HepG2 (cell line): ENCODE data around the gene TIMM44. TPM values are rescaled to one million over a fixed set of nuclear protein-coding genes. Genes with fewer than 3 reads are reported as not detected.

ENCODE experiments used
- FOXA3 ChIP-seq: IDR thresholded peaks from 2 replicates; pipeline ENCODE4 v1.6.1; 2016; ENCODE audit warnings: missing genetic modification reagents, missing compliant biosample characterization
- ISL2 ChIP-seq: sonication (generic); formaldehyde crosslinking; IDR thresholded peaks from 2 replicates; pipeline ENCODE4 v1.5.0; 2020; ENCODE audit warnings: missing genetic modification reagents
- NFYB ChIP-seq: sonication (generic); formaldehyde crosslinking; IDR thresholded peaks from 2 replicates; pipeline ENCODE4 v1.4.0; 2020; ENCODE audit warnings: missing genetic modification reagents
- NR2F1 ChIP-seq, 2 experiments: fragments of 450-650 bp in 1 of 2; formaldehyde crosslinking in 1 of 2; IDR thresholded peaks; 2 replicates each; pipeline versions ENCODE4 v1.5.0 to v1.6.1; 2016 to 2020; ENCODE audit warnings: mild to moderate bottlenecking in 1 of 2, missing compliant biosample characterization in 1 of 2, missing genetic modification reagents in 1 of 2, moderate library complexity in 1 of 2
- YY1 ChIP-seq: IDR thresholded peaks from 2 replicates; pipeline ENCODE4 v1.6.1; 2011; ENCODE audit warnings: low read length, low read depth, moderate library complexity, mild to moderate bottlenecking; ENCODE audit not compliant: insufficient read depth, insufficient replicate concordance
- ZFP41 ChIP-seq: sonication (generic); formaldehyde crosslinking; IDR thresholded peaks from 2 replicates; pipeline ENCODE4 v1.4.0; 2020; ENCODE audit warnings: mild to moderate bottlenecking, missing genetic modification reagents, borderline replicate concordance
- ZNF333 ChIP-seq: sonication (generic); formaldehyde crosslinking; IDR thresholded peaks from 2 replicates; pipeline ENCODE4 v1.4.0; 2020; ENCODE audit warnings: mild to moderate bottlenecking, missing genetic modification reagents, borderline replicate concordance
- polyA plus RNA-seq, 8 experiments: library from polyadenylated mRNA; depleted of rRNA in 3 of 8; stranded (reverse) in 7 of 8; unstranded in 1 of 8; fragments of >200 nt; fragmentation: Illumina TruSeq in 4 of 8; extraction: Trizol in 4 of 8; gene quantifications; 2 replicates each; pipeline versions ENCODE4 v1.2.1 to v1.2.3, GENCODE V29; 2011 to 2016; ENCODE audit warnings: low read depth in 4 of 8, missing spikeins in 1 of 8, mixed read lengths in 1 of 8; ENCODE audit not compliant: insufficient read depth in 1 of 8
- total RNA-seq, 5 experiments: library from RNA; depleted of rRNA; stranded (reverse); fragments of >200 nt; fragmentation: Illumina TruSeq; extraction: Trizol; gene quantifications; 2 replicates each; pipeline ENCODE4 v1.2.3, GENCODE V29; 2016; ENCODE audit warnings: low read depth in 1 of 5
- TF ChIP-seq, protein P1 (sequence below): sonication (generic); formaldehyde crosslinking; IDR thresholded peaks from 2 replicates; pipeline ENCODE4 v1.9.0; 2021; ENCODE audit warnings: missing genetic modification reagents, borderline replicate concordance
- TF ChIP-seq, protein P2 (sequence below): sonication (generic); formaldehyde crosslinking; IDR thresholded peaks from 2 replicates; pipeline ENCODE4 v1.4.0; 2020; ENCODE audit warnings: mild to moderate bottlenecking, missing genetic modification reagents, borderline replicate concordance
- TF ChIP-seq, protein P3 (sequence below): sonication (generic); formaldehyde crosslinking; IDR thresholded peaks from 2 replicates; pipeline ENCODE4 v1.4.0; 2020; ENCODE audit warnings: missing genetic modification reagents, borderline replicate concordance
- TF ChIP-seq, protein P4 (sequence below): sonication (generic); formaldehyde crosslinking; IDR thresholded peaks from 2 replicates; pipeline ENCODE4 v1.5.0; 2020; ENCODE audit warnings: mild to moderate bottlenecking, missing genetic modification reagents
- TF ChIP-seq, protein P5 (sequence below): sonication (generic); formaldehyde crosslinking; IDR thresholded peaks from 2 replicates; pipeline ENCODE4 v1.5.1; 2020; ENCODE audit warnings: missing genetic modification reagents, mild to moderate bottlenecking, borderline replicate concordance

Gene TIMM44
- total and polyA plus RNA-seq, 2 of the 13 experiments (the other 11 are each of a cell fraction or from before 2014, with no cell fraction given) = 42.9 to 72.6 TPM

DNA sequence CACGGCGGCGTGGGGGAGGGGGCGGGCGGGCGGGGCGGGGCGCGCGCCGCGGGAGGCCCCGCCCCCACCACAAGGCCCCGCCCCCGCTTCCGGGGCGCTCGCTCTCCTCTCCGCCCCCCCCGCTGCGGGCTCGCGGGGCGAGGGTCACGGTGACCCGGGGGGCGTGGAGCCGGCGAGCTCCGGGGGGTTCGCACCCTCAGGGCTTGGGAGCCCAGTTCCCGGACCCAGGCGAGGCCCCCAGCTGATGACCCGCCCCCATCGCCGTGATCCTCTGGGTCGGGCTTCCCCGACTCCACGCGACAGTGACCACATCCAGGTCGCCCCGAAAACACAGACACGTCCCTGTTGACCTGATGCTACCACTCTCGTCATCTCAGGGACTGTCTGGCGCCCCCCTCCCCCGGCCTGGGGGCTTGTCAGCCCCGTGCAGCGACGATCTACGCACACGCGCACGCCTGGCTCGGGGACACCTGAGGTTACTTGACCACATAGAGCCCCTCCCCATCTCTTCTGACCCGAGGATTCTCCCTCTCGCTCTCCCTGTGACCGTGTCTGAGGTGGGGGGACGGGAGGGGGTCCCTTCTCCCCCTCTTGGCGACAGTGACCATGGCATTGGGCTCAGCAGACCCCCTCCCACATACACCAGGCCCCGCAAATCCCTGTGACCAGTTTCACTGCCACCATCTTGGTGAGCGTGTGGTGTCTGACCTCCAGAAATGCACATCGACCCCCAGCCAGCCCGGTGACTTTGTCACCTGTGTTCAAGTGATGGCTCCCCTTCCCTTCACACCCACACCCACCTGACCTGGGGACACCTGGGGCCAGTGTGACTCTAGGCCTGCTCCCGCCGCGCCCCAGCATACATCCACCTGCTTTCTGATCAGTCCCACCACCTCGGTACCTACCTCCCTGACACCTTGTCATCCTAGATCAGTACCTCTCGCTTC lies 39.1 kb downstream of the TIMM44 start (continued):
- TF ChIP-seq, protein P1, sequence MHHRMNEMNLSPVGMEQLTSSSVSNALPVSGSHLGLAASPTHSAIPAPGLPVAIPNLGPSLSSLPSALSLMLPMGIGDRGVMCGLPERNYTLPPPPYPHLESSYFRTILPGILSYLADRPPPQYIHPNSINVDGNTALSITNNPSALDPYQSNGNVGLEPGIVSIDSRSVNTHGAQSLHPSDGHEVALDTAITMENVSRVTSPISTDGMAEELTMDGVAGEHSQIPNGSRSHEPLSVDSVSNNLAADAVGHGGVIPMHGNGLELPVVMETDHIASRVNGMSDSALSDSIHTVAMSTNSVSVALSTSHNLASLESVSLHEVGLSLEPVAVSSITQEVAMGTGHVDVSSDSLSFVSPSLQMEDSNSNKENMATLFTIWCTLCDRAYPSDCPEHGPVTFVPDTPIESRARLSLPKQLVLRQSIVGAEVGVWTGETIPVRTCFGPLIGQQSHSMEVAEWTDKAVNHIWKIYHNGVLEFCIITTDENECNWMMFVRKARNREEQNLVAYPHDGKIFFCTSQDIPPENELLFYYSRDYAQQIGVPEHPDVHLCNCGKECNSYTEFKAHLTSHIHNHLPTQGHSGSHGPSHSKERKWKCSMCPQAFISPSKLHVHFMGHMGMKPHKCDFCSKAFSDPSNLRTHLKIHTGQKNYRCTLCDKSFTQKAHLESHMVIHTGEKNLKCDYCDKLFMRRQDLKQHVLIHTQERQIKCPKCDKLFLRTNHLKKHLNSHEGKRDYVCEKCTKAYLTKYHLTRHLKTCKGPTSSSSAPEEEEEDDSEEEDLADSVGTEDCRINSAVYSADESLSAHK (CRISPR knock-in tag) = no peak
- TF ChIP-seq, protein P2, sequence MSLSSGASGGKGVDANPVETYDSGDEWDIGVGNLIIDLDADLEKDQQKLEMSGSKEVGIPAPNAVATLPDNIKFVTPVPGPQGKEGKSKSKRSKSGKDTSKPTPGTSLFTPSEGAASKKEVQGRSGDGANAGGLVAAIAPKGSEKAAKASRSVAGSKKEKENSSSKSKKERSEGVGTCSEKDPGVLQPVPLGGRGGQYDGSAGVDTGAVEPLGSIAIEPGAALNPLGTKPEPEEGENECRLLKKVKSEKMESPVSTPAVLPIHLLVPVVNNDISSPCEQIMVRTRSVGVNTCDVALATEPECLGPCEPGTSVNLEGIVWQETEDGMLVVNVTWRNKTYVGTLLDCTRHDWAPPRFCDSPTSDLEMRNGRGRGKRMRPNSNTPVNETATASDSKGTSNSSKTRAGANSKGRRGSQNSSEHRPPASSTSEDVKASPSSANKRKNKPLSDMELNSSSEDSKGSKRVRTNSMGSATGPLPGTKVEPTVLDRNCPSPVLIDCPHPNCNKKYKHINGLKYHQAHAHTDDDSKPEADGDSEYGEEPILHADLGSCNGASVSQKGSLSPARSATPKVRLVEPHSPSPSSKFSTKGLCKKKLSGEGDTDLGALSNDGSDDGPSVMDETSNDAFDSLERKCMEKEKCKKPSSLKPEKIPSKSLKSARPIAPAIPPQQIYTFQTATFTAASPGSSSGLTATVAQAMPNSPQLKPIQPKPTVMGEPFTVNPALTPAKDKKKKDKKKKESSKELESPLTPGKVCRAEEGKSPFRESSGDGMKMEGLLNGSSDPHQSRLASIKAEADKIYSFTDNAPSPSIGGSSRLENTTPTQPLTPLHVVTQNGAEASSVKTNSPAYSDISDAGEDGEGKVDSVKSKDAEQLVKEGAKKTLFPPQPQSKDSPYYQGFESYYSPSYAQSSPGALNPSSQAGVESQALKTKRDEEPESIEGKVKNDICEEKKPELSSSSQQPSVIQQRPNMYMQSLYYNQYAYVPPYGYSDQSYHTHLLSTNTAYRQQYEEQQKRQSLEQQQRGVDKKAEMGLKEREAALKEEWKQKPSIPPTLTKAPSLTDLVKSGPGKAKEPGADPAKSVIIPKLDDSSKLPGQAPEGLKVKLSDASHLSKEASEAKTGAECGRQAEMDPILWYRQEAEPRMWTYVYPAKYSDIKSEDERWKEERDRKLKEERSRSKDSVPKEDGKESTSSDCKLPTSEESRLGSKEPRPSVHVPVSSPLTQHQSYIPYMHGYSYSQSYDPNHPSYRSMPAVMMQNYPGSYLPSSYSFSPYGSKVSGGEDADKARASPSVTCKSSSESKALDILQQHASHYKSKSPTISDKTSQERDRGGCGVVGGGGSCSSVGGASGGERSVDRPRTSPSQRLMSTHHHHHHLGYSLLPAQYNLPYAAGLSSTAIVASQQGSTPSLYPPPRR = 0 out of 2 replicates have a peak, but pooled peaks have one; percentile 6
- TF ChIP-seq NR2F1 (CRISPR knock-in tag; IDR thresholded peaks at IDR 0.05) (peak; percentile 18 to 50; a peak in 1 of 4 replicates), FOXA3 (CRISPR knock-in tag) (no peak), ZFP41 (CRISPR knock-in tag) (no peak), YY1 (peak; percentile 18), NFYB (CRISPR knock-in tag) (no peak), ZNF333 (CRISPR knock-in tag) (no peak), ISL2 (CRISPR knock-in tag) (0 out of 2 replicates have a peak, but pooled peaks have one; percentile 9)
- TF ChIP-seq, protein P3, sequence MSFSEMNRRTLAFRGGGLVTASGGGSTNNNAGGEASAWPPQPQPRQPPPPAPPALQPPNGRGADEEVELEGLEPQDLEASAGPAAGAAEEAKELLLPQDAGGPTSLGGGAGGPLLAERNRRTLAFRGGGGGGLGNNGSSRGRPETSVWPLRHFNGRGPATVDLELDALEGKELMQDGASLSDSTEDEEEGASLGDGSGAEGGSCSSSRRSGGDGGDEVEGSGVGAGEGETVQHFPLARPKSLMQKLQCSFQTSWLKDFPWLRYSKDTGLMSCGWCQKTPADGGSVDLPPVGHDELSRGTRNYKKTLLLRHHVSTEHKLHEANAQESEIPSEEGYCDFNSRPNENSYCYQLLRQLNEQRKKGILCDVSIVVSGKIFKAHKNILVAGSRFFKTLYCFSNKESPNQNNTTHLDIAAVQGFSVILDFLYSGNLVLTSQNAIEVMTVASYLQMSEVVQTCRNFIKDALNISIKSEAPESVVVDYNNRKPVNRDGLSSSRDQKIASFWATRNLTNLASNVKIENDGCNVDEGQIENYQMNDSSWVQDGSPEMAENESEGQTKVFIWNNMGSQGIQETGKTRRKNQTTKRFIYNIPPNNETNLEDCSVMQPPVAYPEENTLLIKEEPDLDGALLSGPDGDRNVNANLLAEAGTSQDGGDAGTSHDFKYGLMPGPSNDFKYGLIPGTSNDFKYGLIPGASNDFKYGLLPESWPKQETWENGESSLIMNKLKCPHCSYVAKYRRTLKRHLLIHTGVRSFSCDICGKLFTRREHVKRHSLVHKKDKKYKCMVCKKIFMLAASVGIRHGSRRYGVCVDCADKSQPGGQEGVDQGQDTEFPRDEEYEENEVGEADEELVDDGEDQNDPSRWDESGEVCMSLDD (CRISPR knock-in tag) = 0 out of 2 replicates have a peak, but pooled peaks have one; percentile 24
- TF ChIP-seq, protein P4, sequence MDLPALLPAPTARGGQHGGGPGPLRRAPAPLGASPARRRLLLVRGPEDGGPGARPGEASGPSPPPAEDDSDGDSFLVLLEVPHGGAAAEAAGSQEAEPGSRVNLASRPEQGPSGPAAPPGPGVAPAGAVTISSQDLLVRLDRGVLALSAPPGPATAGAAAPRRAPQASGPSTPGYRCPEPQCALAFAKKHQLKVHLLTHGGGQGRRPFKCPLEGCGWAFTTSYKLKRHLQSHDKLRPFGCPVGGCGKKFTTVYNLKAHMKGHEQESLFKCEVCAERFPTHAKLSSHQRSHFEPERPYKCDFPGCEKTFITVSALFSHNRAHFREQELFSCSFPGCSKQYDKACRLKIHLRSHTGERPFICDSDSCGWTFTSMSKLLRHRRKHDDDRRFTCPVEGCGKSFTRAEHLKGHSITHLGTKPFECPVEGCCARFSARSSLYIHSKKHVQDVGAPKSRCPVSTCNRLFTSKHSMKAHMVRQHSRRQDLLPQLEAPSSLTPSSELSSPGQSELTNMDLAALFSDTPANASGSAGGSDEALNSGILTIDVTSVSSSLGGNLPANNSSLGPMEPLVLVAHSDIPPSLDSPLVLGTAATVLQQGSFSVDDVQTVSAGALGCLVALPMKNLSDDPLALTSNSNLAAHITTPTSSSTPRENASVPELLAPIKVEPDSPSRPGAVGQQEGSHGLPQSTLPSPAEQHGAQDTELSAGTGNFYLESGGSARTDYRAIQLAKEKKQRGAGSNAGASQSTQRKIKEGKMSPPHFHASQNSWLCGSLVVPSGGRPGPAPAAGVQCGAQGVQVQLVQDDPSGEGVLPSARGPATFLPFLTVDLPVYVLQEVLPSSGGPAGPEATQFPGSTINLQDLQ = no peak
- TF ChIP-seq, protein P5, sequence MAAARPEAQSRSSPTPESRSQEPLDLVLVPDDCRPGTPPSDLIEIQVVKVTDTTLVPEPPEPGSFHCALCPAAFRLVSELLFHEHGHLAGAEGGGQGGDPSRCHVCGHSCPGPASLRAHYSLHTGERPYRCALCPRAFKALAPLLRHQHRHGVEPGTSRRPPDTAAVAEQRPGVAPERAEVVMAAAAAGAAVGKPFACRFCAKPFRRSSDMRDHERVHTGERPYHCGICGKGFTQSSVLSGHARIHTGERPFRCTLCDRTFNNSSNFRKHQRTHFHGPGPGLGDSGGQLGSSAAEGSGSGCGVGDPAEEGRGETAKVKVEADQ (CRISPR knock-in tag) = 0 out of 2 replicates have a peak, but pooled peaks have one; percentile 20
